ENCODE measurements around the gene MIER1. TPM values are rescaled to one million over a fixed set of nuclear protein-coding genes. Genes with fewer than 3 reads are reported as not detected.

MIER1 gene
- total and polyA plus RNA-seq, 8 donors = 5.2 to 17.5 (median 9.3) TPM

GRCh38 chr1:66929999-66930822 is 5.4 kb downstream of the MIER1 start:
- Histone ChIP-seq H3K9me3 (no peaks in the 10 kb centered on the region), H3K4me1 (peaks cover 10 to 15% (median 14%) of the 10 kb centered on the region in 3 donors), H3K36me3 (no peaks in the 10 kb centered on the region), H3K27ac (peak overlapping the region; percentile 90 to 94 (median 90)), H3K27me3 (no peaks in the 10 kb centered on the region), H3K4me3 (peak overlapping the region; percentile 47 to 74 (median 66))
- DNase-seq (peak; percentile 92 to 99 (median 96)), FAIRE-seq (no peak), ATAC-seq (peak; percentile 82 to 92 (median 86))
- TF ChIP-seq CTCF (IDR thresholded peaks at IDR 0.05) = peak in 2 of 4 donors; percentile 25 to 32
- intact Hi-C loops (cut with DNase I) = no loop called here
- WGBS, 2 donors = 0 to 1% methylated on average over 72 to 83 of the region's 83 CpGs

- intact Hi-C loops (cut with DNase I) = no loop called here
- Histone ChIP-seq H3K4me3 (peak overlapping the region; percentile 47 to 74 (median 66)), H3K27me3 (no peaks in the 10 kb centered on the region), H3K36me3 (no peaks in the 10 kb centered on the region), H3K27ac (peak overlapping the region; percentile 90 to 94 (median 90)), H3K4me1 (peaks cover 10 to 15% (median 14%) of the 10 kb centered on the region in 3 donors), H3K9me3 (no peaks in the 10 kb centered on the region)
- TF ChIP-seq CTCF (IDR thresholded peaks at IDR 0.05) = no peak
- ATAC-seq = peak in 2 of 4 donors; percentile 1 to 2
- no peak for FAIRE-seq
- no peak for DNase-seq
- 0 to 1% methylated on average over 6 of the region's 6 CpGs for WGBS, 2 donors
These were observed 6.0 kb downstream of the MIER1 start for GRCh38 chr1:66930823-66931174.

GRCh38 chr1:66931590-66931989 is 6.8 kb downstream of the MIER1 start:
- DNase-seq (no peak), FAIRE-seq (no peak), ATAC-seq (no peak)
- Histone ChIP-seq H3K9me3 (no peaks in the 10 kb centered on the region), H3K4me1 (peaks cover 10 to 15% (median 14%) of the 10 kb centered on the region in 3 donors), H3K27me3 (no peaks in the 10 kb centered on the region), H3K36me3 (no peaks in the 10 kb centered on the region), H3K27ac (peak overlapping the region in 2 of 4 donors; percentile 90 to 94), H3K4me3 (peak overlapping the region in 2 of 4 donors; percentile 72 to 74)
- WGBS, 2 donors = 22 to 33% methylated on average over 4 of the region's 4 CpGs
- intact Hi-C loops (cut with DNase I) = no loop called here
- no peak for TF ChIP-seq CTCF (IDR thresholded peaks at IDR 0.05)

GRCh38 chr1:66932291-66932690 is 7.5 kb downstream of the MIER1 start:
- TF ChIP-seq CTCF (IDR thresholded peaks at IDR 0.05) = no peak
- FAIRE-seq (no peak), ATAC-seq (no peak), DNase-seq (no peak)
- no peaks in the 10 kb centered on the region for H3K36me3 ChIP-seq
- H3K4me3 ChIP-seq = no peak overlapping the region
- peaks cover 10 to 15% (median 14%) of the 10 kb centered on the region in 3 donors for H3K4me1 ChIP-seq
- no peaks in the 10 kb centered on the region for H3K9me3 ChIP-seq
- intact Hi-C loops (cut with DNase I) = no loop called here
- no peak overlapping the region for H3K27ac ChIP-seq
- 47% methylated on average over 2 of the region's 2 CpGs for WGBS, 2 donors
- H3K27me3 ChIP-seq = no peaks in the 10 kb centered on the region
